ENCODE results near the gene RBFOX2. TPM values are rescaled to one million over a fixed set of nuclear protein-coding genes. Genes with fewer than 3 reads are reported as not detected.

Gene RBFOX2
- total RNA-seq, 2 experiments from 2014 or later: 1.9 to 2.4 TPM

- DNase-seq (peak in 4 of 14 experiments; percentile 5 to 38 (median 25)), ATAC-seq (ENCODE audit: poor library complexity) (peak; percentile 67)
- Histone ChIP-seq H3K4me1 (ENCODE audit: insufficient read depth, low read length) (no peaks in the 10 kb centered on the region), H3K4me3 (ENCODE audit: low read length) (no peak overlapping the region), H3K36me3 (ENCODE audit: insufficient read depth, low read length) (no peaks in the 10 kb centered on the region), H3K27me3 (ENCODE audit: control insufficient read depth in 1 of 2, insufficient read depth in 2 of 2, low read length in 2 of 2) (peaks cover 0 to 9% of the 10 kb centered on the region in 2 experiments), H3K9me3 (ENCODE audit: control insufficient read depth in 1 of 2, insufficient read depth in 1 of 2, low read length in 2 of 2) (no peaks in the 10 kb centered on the region), H3K27ac (ENCODE audit: low read depth in 1 of 2, low read length in 2 of 2) (no peak overlapping the region)
- TF ChIP-seq CTCF (IDR thresholded peaks at IDR 0.05): no peak
- H3K36me3 Mint-ChIP-seq (ENCODE audit: low read depth): no peaks in the 10 kb centered on the region
- no peaks in the 10 kb centered on the region for H3K27me3 Mint-ChIP-seq
- H3K9me3 Mint-ChIP-seq: no peaks in the 10 kb centered on the region
- POLR2A ChIA-PET: interaction anchor here (0.7 to 1.3 kb wide), 4 partner anchors 13 to 615 kb away, joined by 3 read pairs; partner anchors contain the start of gene TOM1
- peak overlapping the region; percentile 31 for H3K27ac Mint-ChIP-seq
- CTCF ChIA-PET: interaction anchor here (1.0 kb wide), 1 partner anchor 151 kb away, joined by 3 read pairs; no protein-coding TSS in a partner anchor
- peak overlapping the region; percentile 70 for H3K4me3 Mint-ChIP-seq
- intact Hi-C loops (cut with DNase I, micrococcal nuclease): loop anchor here in 1 of 2 experiments (10.0 kb wide), 1 partner anchor 150 kb away; no protein-coding TSS in a partner anchor
- peaks cover 18% of the 10 kb centered on the region for H3K4me1 Mint-ChIP-seq (ENCODE audit: low read depth)
Observed at GRCh38 chr22:35914665-35915476, 113.8 kb downstream of the RBFOX2 start.

GRCh38 chr22:35914357-35914664 lies 114.3 kb downstream of the RBFOX2 start:
- intact Hi-C loops (cut with DNase I, micrococcal nuclease): loop anchor here in 1 of 2 experiments (10.0 kb wide), 1 partner anchor 150 kb away; no protein-coding TSS in a partner anchor
- no peak for TF ChIP-seq CTCF (IDR thresholded peaks at IDR 0.05)
- Mint-ChIP-seq H3K27ac (no peak overlapping the region), H3K4me3 (peak overlapping the region; percentile 70), H3K9me3 (no peaks in the 10 kb centered on the region), H3K27me3 (no peaks in the 10 kb centered on the region), H3K4me1 (ENCODE audit: low read depth) (peaks cover 18% of the 10 kb centered on the region), H3K36me3 (ENCODE audit: low read depth) (no peaks in the 10 kb centered on the region)
- ChIA-PET POLR2A (interaction anchor here (1.3 kb wide), 1 partner anchor 13 kb away, joined by 3 read pairs; no protein-coding TSS in a partner anchor), CTCF (interaction anchor here (1.0 kb wide), 1 partner anchor 151 kb away, joined by 3 read pairs; no protein-coding TSS in a partner anchor)
- no peak for DNase-seq
- Histone ChIP-seq H3K4me1 (ENCODE audit: insufficient read depth, low read length) (no peaks in the 10 kb centered on the region), H3K27ac (ENCODE audit: low read depth in 1 of 2, low read length in 2 of 2) (no peak overlapping the region), H3K4me3 (ENCODE audit: low read length) (no peak overlapping the region), H3K36me3 (ENCODE audit: insufficient read depth, low read length) (no peaks in the 10 kb centered on the region), H3K9me3 (ENCODE audit: control insufficient read depth in 1 of 2, insufficient read depth in 1 of 2, low read length in 2 of 2) (no peaks in the 10 kb centered on the region), H3K27me3 (ENCODE audit: control insufficient read depth in 1 of 2, insufficient read depth in 2 of 2, low read length in 2 of 2) (peaks cover 0 to 9% of the 10 kb centered on the region in 2 experiments)
- no peak for ATAC-seq (ENCODE audit: poor library complexity)

GRCh38 chr22:35913925-35914324 lies 114.7 kb downstream of the RBFOX2 start:
- peaks cover 0 to 9% of the 10 kb centered on the region in 2 experiments for H3K27me3 ChIP-seq (ENCODE audit: control insufficient read depth in 1 of 2, insufficient read depth in 2 of 2, low read length in 2 of 2)
- H3K9me3 ChIP-seq (ENCODE audit: control insufficient read depth in 1 of 2, insufficient read depth in 1 of 2, low read length in 2 of 2): no peaks in the 10 kb centered on the region
- ATAC-seq (ENCODE audit: poor library complexity): no peak
- H3K4me1 ChIP-seq (ENCODE audit: insufficient read depth, low read length): no peaks in the 10 kb centered on the region
- H3K36me3 ChIP-seq (ENCODE audit: insufficient read depth, low read length): no peaks in the 10 kb centered on the region
- ChIA-PET POLR2A (no interaction called here), CTCF (interaction anchor here (1.0 kb wide), 1 partner anchor 152 kb away, joined by 3 read pairs; no protein-coding TSS in a partner anchor)
- DNase-seq: no peak
- Mint-ChIP-seq H3K27ac (no peak overlapping the region), H3K36me3 (ENCODE audit: low read depth) (no peaks in the 10 kb centered on the region), H3K9me3 (no peaks in the 10 kb centered on the region), H3K4me3 (no peak overlapping the region), H3K27me3 (no peaks in the 10 kb centered on the region), H3K4me1 (ENCODE audit: low read depth) (peaks cover 18% of the 10 kb centered on the region)
- no peak overlapping the region for H3K27ac ChIP-seq (ENCODE audit: low read depth in 1 of 2, low read length in 2 of 2)
- H3K4me3 ChIP-seq (ENCODE audit: low read length): no peak overlapping the region
- intact Hi-C loops (cut with DNase I, micrococcal nuclease): loop anchor here in 1 of 2 experiments (10.0 kb wide), 1 partner anchor 149 kb away; no protein-coding TSS in a partner anchor
- no peak for TF ChIP-seq CTCF (IDR thresholded peaks at IDR 0.05)
